HG03442 (cell line): ENCODE results near the gene LGI4.
"Not testable (repeated sequence)": the region's sequence is repeated elsewhere in the genome, so short reads cannot be mapped to it uniquely, and the experiment has no call there.

Source experiments
- ATAC-seq: cut with Tn5 transposase; IDR thresholded peaks from one replicate; pipeline ENCODE4 v1.9.1; 2021; ENCODE audit warnings: mild to moderate bottlenecking, moderate library complexity; ENCODE audit not compliant: unreplicated experiment

The LGI4 gene

DNA sequence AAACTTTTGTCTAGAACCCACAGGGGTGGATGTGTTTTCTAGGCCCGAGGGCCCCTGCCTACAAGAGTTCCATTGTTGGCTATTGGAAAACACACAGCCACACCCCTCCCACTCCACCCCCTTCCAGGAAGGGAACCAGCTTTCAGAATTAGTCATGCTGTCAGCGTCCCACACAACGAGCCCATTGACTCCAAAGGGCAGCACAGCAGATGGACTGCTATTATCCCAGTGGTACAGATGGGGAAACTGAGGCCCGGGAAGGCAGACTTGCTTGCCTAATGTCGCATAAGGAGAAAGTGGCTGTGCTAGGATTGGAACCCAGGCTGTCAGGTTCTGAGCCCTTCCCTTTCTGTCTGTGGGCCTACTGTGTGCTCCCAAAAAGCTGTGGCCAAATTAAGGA is 27.3 kb downstream of the LGI4 start:
- ATAC-seq = no peak

DNA sequence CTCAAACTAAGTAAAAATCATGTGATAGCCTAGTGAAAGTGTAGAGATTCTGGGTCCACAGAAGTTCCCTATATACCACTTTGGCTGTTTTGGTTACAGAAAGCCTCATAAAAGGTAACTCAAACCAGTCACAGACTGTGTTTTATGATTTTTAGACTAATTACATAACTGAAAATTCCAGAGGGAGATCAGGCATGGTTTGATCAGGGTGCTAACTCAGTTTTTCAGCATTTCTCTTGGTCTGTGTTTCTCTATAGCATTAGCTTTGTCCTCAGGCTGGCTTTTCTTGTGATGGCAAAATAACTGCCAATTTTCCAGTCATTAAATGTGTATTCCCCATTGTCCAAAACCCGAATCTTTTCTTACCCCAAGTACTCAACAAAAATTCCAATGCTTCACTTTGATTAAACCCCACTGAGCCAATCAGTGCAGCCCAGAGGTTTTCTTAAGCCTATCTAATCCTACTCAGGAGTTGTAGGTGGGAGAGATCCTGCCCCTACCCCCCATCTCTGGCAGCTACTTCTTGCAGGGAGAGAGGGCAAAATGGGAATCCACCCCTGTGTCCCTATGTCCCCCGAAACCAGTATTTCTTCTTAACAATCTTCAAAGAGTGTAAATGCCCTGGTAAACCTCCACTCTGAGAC is 27.8 kb downstream of the LGI4 start:
- ATAC-seq = no peak

DNA sequence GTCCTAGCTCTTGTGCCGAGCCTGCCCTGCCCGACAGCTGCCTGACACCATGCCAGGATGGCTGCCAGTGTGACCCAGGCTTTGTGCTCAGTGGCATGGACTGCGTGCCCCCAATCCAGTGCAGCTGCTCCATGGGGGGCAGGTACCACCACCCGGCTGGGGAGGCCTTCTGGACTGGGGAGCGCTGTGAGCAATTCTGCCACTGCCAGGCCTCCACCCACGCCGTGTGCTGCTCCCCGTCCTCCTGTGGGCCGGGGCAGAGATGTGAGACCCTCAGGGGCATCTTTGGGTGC is 28.6 kb downstream of the LGI4 start:
- ATAC-seq = no peak

DNA sequence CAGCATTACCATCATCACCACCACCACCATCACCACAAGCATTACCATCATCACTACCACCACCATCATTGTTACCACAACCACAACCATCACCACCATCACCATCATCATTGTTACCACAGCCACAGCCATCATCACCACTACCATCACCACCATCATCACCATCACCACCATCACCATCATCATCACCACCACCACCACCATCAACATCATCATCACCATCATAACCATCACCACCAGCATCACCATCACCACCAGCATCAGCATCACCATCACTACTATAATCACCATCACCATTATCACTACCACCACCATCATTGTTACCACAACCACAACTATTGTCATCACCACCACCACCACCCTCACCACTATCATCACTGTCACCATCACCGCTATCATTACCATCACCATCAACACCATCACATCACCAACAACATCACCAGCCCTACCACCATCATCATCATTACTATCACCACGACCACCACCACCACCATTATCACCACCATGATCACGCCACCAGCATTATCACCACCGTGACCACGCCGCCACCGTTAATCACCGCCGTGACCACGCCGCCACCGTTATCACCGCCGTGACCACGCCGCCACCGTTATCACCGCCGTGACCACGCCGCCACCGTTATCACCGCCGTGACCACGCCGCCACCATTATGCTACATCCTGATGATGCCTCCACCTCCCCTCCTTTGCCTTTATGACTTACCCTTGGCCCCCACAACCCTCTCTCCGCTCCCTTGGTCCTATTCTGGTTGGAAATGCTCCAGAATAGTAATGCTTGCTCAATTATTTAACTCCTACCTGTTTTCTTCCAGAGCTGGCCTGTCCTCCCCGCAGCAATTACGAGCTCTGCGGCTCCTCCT is 29.2 kb downstream of the LGI4 start:
- no peak for ATAC-seq

DNA sequence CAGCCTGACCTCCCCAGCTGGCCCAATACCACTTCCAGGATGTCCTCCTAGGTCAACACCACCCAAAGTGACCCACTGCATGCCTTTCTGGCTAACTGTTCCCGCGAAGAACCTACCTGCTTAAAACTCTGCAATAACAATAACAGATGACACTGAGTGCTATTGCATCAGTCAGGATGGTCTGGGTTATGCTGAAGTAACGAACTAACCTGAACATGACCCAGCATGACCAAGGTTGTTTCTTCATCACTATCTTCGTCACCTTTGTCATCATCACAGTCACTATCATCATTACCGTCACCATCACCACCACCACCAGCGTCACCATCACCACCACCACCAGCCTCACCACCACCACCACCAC is 29.8 kb downstream of the LGI4 start:
- ATAC-seq = no peak

DNA sequence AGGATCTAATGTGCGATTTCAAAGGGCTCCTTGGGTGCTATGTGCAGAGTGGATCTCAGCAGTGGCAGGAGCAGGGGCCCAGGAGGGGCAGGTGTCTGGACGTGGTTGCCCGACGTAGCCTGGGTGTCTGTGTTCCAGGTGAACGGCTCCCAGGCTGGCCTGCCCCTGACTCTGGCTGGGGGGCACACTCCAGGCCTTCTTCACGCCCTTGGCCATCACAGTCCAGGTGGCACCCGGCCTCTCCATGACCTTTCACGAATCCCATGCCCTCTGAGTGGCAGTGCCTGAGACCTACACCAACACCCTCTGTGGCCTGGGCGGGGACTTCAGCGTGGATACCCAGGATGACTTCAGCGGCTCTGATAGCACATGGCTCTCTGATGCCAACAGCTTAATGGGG is 30.5 kb downstream of the LGI4 start:
- no peak for ATAC-seq

DNA sequence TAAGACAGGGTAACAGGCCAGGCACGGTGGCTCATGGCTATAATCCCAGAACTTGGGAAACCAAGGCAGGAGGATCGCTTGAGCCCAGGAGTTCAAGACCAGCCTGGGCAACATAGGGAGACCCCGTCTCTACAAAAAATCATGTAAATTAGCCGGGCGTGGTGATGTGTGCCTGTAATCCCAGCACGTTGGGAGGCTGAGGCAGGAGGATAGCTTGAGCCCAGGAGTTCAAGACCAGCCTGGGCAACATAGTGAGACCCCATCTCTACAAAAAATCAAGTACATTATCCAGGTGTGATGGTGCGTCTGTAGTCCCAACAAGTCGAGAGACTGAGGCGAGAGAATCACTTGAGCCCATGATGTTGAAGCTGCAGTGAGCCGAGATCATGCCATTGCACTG is 31.2 kb downstream of the LGI4 start:
- not testable (repeated sequence) for ATAC-seq

DNA sequence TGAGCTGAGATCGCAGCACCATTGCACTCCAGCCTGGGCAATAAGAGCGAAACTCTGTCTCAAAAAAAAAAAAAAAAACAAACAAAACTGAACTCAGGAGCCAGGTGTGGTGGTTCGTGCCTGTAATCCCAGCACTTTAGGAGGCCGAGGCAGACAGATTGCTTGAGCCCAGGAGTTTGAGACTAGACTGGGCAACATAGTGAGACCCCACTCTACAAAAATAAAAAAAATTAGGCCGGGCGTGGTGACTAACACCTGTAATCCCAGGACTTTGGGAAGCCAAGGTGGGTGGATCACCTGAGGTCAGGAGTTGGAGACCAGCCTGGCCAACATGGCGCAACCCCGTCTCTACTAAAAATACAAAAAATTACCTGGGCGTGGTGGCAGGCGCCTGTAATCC is 32.9 kb downstream of the LGI4 start:
- not testable (repeated sequence) for ATAC-seq

DNA sequence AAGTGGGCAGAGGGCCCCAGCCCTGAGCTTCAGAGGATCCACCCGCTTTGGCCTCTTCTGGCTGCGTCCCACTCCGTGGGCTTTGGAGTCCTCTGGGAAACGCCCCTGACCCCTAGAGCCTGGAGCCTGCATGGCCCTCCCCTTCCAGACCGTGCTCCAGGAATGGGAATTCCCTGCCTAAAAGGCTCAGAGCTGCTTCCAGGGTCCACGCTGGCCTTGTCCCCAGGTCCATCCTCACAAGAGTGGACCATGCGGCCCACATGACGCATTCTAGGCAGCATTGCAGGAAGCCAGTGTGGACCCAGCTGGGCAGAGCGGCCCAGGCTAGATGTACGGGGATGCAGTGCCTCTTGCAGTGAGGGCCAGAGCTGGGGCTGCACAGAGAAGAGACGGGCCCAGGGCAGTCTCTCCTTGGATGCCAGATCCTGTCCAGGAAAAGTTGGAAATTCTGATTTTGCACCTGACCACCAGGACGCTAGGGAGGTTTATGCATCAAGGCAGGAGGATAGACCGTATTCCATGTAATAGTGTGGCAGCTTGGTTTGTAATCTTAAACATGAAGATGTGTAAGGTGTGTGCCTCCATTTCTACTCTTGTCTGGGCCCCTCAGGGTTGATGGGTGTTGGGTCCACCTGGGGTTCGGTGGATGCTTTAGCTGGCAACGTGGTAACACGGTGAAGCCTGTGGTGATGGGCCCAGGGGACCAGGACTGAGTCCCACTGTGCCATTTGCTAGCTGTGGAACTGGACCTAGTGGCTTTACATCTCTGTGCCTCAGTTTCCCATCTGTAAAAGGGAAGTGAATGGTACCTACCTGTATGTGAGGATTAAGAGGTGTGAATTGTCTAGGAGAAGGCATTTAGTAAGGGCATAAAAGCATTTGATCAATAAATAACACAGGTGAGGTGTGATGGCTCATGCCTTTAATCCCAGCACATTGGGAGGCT is 34.0 kb downstream of the LGI4 start:
- no peak for ATAC-seq

DNA sequence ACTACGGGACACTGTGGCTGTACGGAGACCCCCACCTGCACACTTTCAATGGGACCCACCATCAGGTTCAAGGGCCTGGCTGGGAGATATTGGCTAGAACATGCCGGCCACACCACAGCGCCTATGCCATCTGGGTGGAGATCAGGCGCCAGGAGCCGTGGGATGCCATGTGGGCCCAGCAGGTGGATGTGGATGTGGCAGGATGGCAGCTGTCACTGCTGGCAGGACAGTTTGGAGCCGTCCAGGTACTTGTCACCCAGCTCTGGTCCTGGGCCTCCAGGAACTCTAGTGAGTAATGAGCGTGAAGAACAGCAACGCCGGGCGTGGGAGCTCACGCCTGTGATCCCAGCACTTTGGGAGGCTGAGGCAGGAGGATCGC is 35.0 kb downstream of the LGI4 start:
- ATAC-seq = no peak

DNA sequence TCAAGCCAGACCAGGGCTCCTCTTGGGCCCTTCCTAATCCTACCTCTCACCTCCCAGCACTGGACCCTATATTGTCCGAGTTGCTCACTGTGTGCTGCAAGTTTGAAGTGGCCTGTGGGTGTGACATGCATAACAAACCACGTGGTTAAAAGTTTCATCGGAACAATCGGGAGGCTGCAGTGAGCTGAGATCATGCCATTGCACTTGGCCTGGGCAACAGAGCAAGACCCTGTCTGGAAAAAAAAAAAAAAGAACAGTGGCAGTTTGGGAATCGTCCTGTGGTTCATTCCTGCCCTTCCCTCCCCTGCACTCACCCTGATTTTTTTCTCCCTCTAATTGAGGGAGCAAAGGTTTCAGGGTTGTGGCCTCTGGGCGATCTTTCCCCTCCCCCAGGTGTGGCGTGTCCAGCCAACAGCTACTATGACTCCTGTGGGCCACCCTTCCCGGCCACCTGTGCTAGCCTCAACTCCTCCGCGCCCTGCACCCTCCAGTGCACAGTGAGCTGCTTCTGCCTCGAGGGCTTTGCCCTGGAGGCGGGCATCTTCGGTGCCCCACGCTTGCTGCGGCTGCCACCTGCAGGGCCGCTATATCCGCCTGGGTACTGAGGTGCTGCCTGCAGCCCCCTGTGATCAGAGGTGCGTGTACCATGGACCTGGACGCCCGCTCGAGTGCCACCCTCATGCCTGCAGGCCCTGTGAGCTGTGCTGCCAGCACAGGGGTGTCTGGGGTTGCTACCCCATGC is 35.5 kb downstream of the LGI4 start:
- no peak for ATAC-seq

DNA sequence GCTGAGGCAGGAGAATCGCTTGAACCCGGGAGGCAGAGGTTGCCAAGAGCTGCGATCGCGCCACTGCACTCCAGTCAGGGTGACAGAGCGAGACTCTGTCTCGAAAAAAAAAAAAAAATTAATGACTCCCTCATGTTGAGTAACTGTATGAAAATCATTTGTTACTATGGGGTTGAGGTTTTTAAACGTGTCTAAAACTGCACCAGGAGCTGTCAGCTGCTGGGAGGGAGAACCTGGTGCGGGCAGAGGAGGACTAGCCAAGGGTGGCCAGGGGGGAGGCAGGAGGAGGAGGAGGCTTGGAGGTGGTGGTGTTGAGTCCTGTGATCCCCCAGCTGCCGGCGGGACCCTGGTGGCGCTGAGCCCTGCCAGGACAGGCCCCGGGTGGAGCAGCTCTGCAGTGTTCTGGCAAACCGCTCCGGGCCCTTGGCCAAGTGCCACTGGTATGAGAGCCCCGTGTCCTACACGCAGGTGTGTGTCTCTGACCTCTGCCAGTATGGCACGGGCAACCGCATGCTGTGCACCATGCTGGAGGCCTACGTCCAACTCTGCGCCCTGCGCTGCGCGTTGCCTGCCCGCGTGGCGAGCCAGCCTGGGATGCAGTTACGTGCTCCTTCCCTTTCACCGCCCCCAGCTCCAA is 36.3 kb downstream of the LGI4 start:
- ATAC-seq = no peak

DNA sequence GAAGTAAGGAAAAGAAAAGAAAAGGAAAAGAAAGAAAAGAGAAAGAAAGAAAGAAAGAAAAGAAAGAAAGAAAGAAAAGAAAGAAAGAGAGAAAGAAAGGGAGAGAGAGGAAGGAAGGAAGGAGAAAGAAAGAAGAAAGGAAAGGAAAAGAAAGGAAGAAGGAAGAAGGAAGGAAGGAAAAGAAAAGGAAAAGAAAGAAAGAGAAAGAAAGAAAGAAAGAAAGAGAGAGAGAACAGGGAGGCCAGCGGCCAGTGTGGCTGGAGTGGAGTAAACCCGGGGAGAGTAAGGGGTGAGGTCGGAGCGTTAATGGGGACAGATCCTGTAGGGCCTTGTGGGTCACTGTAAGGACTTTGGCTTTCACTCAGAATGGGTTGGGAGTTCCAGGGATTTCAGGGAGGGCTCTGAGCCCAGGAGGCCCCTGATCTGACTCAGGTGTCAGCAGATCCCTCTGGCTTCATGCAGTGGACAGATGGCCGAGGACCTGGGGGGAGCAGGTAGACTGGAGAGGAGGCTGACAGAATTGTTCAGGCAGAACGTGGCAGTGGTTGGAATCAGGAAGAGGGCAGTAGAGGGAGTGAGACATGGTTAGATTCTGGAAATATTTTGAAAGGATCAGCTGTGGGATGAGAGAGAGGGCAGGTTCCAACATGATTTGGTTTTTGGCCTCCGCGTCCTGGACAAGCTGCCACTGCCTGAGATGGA is 39.0 kb downstream of the LGI4 start:
- ATAC-seq = no peak

DNA sequence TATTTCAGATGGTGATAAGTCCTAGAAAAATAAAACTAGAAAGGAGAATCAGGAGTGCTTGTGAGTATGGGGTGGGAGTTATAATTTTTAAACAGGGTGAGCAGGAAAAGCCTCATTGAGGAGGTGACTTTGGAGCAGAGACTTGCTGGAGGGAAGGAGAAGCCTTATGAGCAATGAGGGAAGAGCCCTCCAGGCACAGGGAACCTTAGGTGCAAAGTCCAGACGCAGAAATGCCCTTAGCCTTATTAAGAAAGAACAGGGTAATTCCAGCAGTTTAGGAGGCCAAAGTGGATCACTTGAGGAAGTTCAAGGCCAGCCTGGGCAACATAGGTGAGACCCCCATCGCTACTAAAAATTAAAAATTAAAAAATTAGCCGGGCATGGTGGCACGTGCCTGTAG is 40.2 kb downstream of the LGI4 start:
- ATAC-seq = no peak

DNA sequence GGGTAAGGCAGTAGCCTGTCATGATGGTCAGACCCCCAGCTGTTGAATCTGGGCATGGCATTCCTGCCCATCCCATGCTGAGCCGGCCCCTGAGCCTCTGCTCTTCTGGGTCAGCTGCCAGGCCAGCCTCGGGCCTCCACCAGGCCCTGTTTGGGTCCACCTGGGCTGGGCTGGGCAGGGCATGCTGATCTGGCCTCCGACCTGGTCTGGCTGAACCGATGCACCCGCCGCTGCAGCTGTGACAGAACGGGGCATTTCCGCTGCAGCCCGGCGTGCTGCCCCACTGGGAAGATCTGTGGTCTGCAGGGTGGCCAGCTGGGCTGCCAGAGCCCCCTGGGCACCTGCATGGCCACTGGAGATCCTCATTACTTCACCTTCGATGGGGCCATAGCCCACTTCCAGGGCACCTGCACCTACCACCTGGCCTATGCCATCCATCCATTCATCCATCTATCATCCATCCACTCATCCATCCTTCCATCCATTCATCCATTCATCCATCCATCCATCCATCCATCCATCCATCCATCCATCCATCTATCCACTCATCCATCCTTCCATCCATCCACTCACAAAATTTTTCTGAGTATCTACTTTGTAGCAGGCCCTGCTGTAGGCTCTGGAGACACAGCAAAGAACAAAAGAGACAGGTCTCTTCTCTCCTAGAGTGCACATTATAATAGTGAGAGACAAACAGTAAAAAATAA is 40.8 kb downstream of the LGI4 start:
- no peak for ATAC-seq

DNA sequence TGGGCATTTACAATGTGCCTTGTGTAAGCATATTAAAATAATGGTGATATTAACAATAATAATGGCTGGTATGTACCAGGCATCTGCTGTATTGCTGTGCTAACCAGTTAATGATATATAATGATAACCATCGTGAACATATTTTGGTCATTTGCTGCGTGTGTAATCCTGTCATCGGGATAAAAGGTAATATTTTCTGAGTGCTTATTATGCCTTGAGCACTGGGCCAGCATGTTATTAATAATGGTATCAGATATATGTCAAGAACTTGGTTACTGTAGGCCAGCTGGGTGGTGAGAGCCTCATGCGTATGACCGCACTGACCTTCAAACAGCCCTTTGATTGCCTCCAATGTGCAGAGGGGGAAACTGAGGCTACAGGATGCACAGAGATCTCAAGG is 41.4 kb downstream of the LGI4 start:
- ATAC-seq = no peak

DNA sequence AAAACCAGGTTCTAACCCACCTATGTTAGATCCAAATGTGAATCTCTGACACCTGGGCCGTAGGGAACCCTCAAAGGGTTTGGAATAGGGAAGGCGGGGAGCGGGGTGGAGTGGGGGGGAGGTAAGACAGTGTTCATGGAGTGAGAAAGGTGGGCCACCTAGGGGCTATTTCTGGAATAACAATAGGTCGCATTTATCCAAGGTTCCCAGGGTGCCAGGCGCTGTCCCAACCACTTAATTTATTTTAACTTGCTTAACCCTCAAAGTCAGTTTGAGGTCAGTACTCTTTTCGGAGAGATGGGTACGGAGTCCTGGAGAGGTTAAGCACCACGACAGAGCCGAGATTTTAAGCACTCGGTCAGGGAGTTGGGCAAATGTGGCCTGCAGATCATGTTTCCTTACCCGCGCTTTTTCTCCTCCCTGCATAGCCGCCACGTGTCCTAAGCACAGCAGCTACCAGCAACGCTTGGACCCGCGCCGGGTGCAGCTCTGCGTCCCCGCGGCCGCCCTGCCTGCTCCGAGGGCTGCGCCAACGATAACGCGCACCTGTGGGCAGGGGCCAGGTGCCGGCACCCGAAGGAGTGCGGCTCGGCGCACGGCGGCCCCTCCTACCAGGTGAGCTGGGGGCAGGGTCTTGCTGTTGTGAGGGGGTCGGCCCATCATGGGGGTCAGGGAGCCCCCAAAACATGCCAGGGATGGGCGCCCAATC is 44.2 kb downstream of the LGI4 start:
- no peak for ATAC-seq

DNA sequence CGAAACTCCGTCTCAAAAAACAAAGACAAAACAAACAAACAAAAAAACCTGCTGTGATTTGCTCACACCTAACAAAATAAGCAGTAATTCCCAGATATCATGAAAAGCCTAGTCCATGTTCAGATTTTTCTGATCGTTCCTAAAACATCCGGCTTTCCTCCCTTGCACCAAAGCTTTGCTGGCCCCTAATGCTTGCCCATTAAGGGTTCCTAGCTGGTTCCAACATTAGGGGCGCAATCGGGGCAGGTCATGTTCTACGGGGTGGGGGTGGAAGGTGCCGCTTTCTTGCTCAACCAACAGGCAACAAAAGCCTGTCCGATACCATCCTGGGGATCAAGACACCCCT is 44.7 kb downstream of the LGI4 start:
- no peak for ATAC-seq

DNA sequence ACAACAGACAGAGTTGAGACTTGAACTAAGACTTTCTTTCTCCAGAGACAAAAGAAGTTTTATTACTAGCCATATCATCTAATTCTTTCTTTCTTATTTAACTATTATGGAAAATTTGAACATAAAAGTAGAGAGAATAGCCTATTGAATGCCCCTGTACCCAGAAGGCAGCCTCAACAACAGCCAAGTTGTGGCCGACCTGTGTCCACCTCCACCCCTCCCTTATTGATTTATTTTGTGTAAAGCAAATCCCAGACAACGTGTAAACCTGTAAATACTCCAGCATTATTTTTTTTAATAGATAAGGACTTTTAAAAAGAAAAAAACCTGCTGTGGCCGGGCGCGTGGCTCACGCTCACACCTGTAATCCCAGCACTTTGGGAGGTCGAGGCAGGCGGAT is 45.3 kb downstream of the LGI4 start:
- no peak for ATAC-seq
